Measurements from ENCODE around the gene PALLD.

DNA sequence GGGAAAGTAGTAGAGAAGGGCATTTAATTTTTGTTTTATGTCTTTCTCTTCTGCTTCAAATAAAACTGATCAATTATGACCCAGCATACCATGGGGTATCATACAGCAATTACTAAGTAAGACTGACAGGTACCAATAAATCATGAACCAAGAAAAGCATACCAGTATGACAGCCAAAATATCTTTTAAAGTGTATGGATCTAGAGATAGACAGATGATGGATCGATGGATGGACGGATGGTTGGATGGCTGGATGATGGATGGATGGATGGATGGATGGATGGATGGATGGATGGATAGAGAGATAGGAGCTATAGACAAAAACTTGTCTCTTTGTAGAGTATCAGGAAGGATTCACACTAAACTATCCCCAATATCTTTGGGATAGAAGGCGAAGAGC, 18.0 kb upstream of the PALLD start:
- TF ChIP-seq EZH2phosphoT487 (IDR thresholded peaks at IDR 0.05; ENCODE audit: insufficient read depth, low read depth) (no peak), EZH2 (IDR thresholded peaks at IDR 0.05; ENCODE audit: insufficient read depth, poor library complexity, severe bottlenecking) (no peak)

Data from GM23248 (cell line).